Adrenal gland (tissue), 5 donors: Measurements from ENCODE around the gene CMIP.

Experiments
- POLR2A ChIP-seq, 2 donors: fragments of 450-650 bp; IDR thresholded peaks; one replicate each; pipeline ENCODE4 v1.6.1; 2017; ENCODE audit warnings: antibody characterized with exemption in 2 of 2, mild to moderate bottlenecking in 2 of 2, moderate library complexity in 1 of 2
- TF ChIP-seq, protein P1 (sequence below), 6 experiments: fragments of 450-650 bp in 4 of 6; fragments of 200-600 bp in 2 of 6; sonication (generic) in 1 of 6; IDR thresholded peaks; 1 replicate in 5 of 6; 2 replicates in 1 of 6; pipeline versions ENCODE4 v1.5.1 to v1.8.0; 2016 to 2021; ENCODE audit warnings: antibody characterized with exemption in 6 of 6, mild to moderate bottlenecking in 2 of 6, moderate library complexity in 1 of 6
- donor health status: DM: no; HTN: no; CAD: no.

DNA sequence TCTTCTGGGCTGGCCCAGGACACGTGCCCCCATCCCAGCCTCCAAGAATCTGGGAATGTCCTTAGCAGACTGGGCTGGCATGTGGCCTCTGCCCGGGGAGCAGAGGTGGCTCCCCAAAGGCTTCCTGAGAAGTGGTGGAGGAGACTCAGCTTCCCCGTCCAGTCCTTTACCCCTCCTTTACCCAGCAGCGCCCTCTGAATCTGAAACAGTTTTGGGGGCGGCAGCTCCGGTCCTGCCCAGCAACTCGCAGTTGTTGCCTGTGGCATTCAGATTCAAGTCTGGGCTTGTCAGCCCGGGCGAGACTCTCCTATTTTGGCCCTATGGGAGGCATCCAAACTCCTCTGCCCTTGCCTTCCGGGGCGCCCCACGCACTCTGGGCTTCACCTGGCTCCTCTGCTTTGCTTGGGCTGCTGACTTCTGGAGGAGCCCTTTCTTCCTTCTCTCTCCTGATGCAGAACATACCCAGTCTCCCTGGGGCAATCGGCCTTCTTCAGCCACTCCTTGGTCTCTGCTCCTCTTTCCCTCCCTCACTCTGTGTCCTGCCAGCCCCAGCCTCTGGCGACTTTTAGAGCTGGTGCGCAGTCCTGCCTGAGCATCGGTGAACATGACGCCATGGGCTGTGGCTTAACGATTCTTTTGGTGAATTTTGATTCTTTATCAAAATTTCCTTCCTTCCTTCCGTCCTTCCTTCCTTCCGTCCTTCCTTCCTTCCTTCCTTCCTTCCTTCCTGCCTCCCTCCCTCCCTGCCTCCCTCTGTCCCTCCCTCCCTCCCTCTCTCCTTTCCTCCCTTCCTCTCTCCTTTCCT, 55.2 kb downstream of the CMIP start:
- TF ChIP-seq, protein P1, sequence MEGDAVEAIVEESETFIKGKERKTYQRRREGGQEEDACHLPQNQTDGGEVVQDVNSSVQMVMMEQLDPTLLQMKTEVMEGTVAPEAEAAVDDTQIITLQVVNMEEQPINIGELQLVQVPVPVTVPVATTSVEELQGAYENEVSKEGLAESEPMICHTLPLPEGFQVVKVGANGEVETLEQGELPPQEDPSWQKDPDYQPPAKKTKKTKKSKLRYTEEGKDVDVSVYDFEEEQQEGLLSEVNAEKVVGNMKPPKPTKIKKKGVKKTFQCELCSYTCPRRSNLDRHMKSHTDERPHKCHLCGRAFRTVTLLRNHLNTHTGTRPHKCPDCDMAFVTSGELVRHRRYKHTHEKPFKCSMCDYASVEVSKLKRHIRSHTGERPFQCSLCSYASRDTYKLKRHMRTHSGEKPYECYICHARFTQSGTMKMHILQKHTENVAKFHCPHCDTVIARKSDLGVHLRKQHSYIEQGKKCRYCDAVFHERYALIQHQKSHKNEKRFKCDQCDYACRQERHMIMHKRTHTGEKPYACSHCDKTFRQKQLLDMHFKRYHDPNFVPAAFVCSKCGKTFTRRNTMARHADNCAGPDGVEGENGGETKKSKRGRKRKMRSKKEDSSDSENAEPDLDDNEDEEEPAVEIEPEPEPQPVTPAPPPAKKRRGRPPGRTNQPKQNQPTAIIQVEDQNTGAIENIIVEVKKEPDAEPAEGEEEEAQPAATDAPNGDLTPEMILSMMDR (IDR thresholded peaks at IDR 0.05), result no peak
- no peak for TF ChIP-seq POLR2A (IDR thresholded peaks at IDR 0.05)
